HFF-Myc (cell line): ENCODE measurements around the gene WFDC1.

Experiments used
- DNase-seq: peaks from one replicate; pipeline ENCODE4 v3.0.0-alpha.2; 2011; ENCODE audit warnings: low read depth; ENCODE audit errors: extremely low read depth
- H3K4me3 ChIP-seq: replicated peaks from 2 replicates; pipeline ENCODE4 v1.5.1; 2011; ENCODE audit warnings: low read depth, mild to moderate bottlenecking, control low read depth, low read length
- CTCF ChIP-seq: IDR thresholded peaks from 2 replicates; pipeline ENCODE4 v1.5.1; 2012; ENCODE audit warnings: mild to moderate bottlenecking, low read depth, low read length, control low read depth; ENCODE audit errors: missing control alignments

WFDC1 gene

GRCh38 chr16:84378567-84378966, 83.9 kb downstream of the WFDC1 start:
- no peak for DNase-seq
- no peak for TF ChIP-seq CTCF
- no peak overlapping the region for H3K4me3 ChIP-seq

GRCh38 chr16:84379008-84379708, 84.5 kb downstream of the WFDC1 start:
- no peak overlapping the region for H3K4me3 ChIP-seq
- no peak for DNase-seq
- no peak for TF ChIP-seq CTCF
